Measurements from ENCODE around the gene SUCLG1.
"Not testable (repeated sequence)": the region's sequence is repeated elsewhere in the genome, so short reads cannot be mapped to it uniquely, and the experiment has no call there.

The SUCLG1 gene

GRCh38 chr2:84417453-84418145, 41.5 kb downstream of the SUCLG1 start:
- no peak for DNase-seq

GRCh38 chr2:84409531-84409930, 49.5 kb downstream of the SUCLG1 start:
- DNase-seq = no peak

GRCh38 chr2:84402111-84402510, 57.0 kb downstream of the SUCLG1 start:
- not testable (repeated sequence) for DNase-seq

- DNase-seq = not testable (repeated sequence)
Measured at GRCh38 chr2:84399839-84400238, 59.2 kb downstream of the SUCLG1 start.

GRCh38 chr2:84395820-84396219, 63.3 kb downstream of the SUCLG1 start:
- no peak for DNase-seq

- DNase-seq = no peak
Measured at GRCh38 chr2:84394628-84395027, 64.5 kb downstream of the SUCLG1 start.

GRCh38 chr2:84393829-84394228, 65.3 kb downstream of the SUCLG1 start:
- no peak for DNase-seq

GRCh38 chr2:84389794-84390193, 69.3 kb downstream of the SUCLG1 start:
- no peak for DNase-seq

GRCh38 chr2:84388921-84389490, 70.1 kb downstream of the SUCLG1 start:
- no peak for DNase-seq

GRCh38 chr2:84388133-84388532, 70.9 kb downstream of the SUCLG1 start:
- no peak for DNase-seq

GRCh38 chr2:84386336-84387040, 72.6 kb downstream of the SUCLG1 start:
- DNase-seq = no peak

- no peak for DNase-seq
Measured at GRCh38 chr2:84383271-84383670, 75.8 kb downstream of the SUCLG1 start.

GRCh38 chr2:84380875-84381274, 78.2 kb downstream of the SUCLG1 start:
- DNase-seq = no peak

GRCh38 chr2:84378960-84379359, 80.1 kb downstream of the SUCLG1 start:
- DNase-seq = no peak

GRCh38 chr2:84375020-84375419, 84.1 kb downstream of the SUCLG1 start:
- no peak for DNase-seq

GRCh38 chr2:84373866-84374265, 85.2 kb downstream of the SUCLG1 start:
- no peak for DNase-seq
